ENCODE measurements around the gene B3GALNT2.

B3GALNT2 gene

GRCh38 chr1:235502601-235503402 is 1.4 kb downstream of the B3GALNT2 start:
- peaks cover 15% of the 10 kb centered on the region for H4K20me1 ChIP-seq (ENCODE audit: insufficient read depth, low read length, poor library complexity, severe bottlenecking)
- H3F3A ChIP-seq (ENCODE audit: low read depth), result 0 out of 2 replicates have a peak, but pooled peaks cover 3% of the 10 kb centered on the region
- peak overlapping the region; percentile 100 for H3K4me3 ChIP-seq (ENCODE audit: low read length, poor library complexity, severe bottlenecking)
- no peaks in the 10 kb centered on the region for H3K9me2 ChIP-seq (replicated peaks; ENCODE audit: low read depth, low read length)
- no peaks in the 10 kb centered on the region for H3K36me3 ChIP-seq (ENCODE audit: insufficient read depth, low read length)
- H3K4me1 ChIP-seq (ENCODE audit: insufficient read depth, low read length, poor library complexity, severe bottlenecking), result peaks cover 34% of the 10 kb centered on the region
- no peaks in the 10 kb centered on the region for H3K9me3 ChIP-seq (ENCODE audit: insufficient read depth, low read depth, low read length)
- peak overlapping the region; percentile 75 for H3K9ac ChIP-seq (ENCODE audit: low read depth, low read length, poor library complexity, severe bottlenecking)
- peak overlapping the region; percentile 78 for H2AFZ ChIP-seq (ENCODE audit: low read length)
- peak overlapping the region; percentile 85 for H3K4me2 ChIP-seq (ENCODE audit: low read depth, low read length, poor library complexity, severe bottlenecking)
- no peaks in the 10 kb centered on the region for H3K27me3 ChIP-seq (ENCODE audit: insufficient read depth, low read length, poor library complexity, severe bottlenecking)
- no peak for TF ChIP-seq EZH2phosphoT487 (IDR thresholded peaks at IDR 0.05; ENCODE audit: borderline replicate concordance)
- TF ChIP-seq CTCF (conservative IDR thresholded peaks at IDR 0.05; ENCODE audit: low read length), result no peak
- peaks cover 55% of the 10 kb centered on the region for H3K79me2 ChIP-seq (ENCODE audit: insufficient read depth, low read length)

GRCh38 chr1:235500971-235501540 is 3.2 kb downstream of the B3GALNT2 start:
- peak overlapping the region; percentile 26 for H3K4me3 ChIP-seq (ENCODE audit: low read length, poor library complexity, severe bottlenecking)
- no peak overlapping the region for H3K9ac ChIP-seq (ENCODE audit: low read depth, low read length, poor library complexity, severe bottlenecking)
- H3K4me1 ChIP-seq (ENCODE audit: insufficient read depth, low read length, poor library complexity, severe bottlenecking), result peaks cover 34% of the 10 kb centered on the region
- H3K27me3 ChIP-seq (ENCODE audit: insufficient read depth, low read length, poor library complexity, severe bottlenecking), result no peaks in the 10 kb centered on the region
- 0 out of 2 replicates have a peak, but pooled peaks cover 3% of the 10 kb centered on the region for H3F3A ChIP-seq (ENCODE audit: low read depth)
- H3K36me3 ChIP-seq (ENCODE audit: insufficient read depth, low read length), result no peaks in the 10 kb centered on the region
- H3K4me2 ChIP-seq (ENCODE audit: low read depth, low read length, poor library complexity, severe bottlenecking), result peak overlapping the region; percentile 85
- H2AFZ ChIP-seq (ENCODE audit: low read length), result no peak overlapping the region
- no peaks in the 10 kb centered on the region for H3K9me2 ChIP-seq (replicated peaks; ENCODE audit: low read depth, low read length)
- H3K9me3 ChIP-seq (ENCODE audit: insufficient read depth, low read depth, low read length), result no peaks in the 10 kb centered on the region
- peaks cover 70% of the 10 kb centered on the region for H3K79me2 ChIP-seq (ENCODE audit: insufficient read depth, low read length)
- peaks cover 15% of the 10 kb centered on the region for H4K20me1 ChIP-seq (ENCODE audit: insufficient read depth, low read length, poor library complexity, severe bottlenecking)
- TF ChIP-seq CTCF (conservative IDR thresholded peaks at IDR 0.05; ENCODE audit: low read length) (no peak), EZH2phosphoT487 (IDR thresholded peaks at IDR 0.05; ENCODE audit: borderline replicate concordance) (no peak)

GRCh38 chr1:235495551-235495950 is 8.7 kb downstream of the B3GALNT2 start:
- peaks cover 21% of the 10 kb centered on the region for H3K36me3 ChIP-seq (ENCODE audit: insufficient read depth, low read length)
- no peak overlapping the region for H3K9ac ChIP-seq (ENCODE audit: low read depth, low read length, poor library complexity, severe bottlenecking)
- H3K9me2 ChIP-seq (replicated peaks; ENCODE audit: low read depth, low read length), result no peaks in the 10 kb centered on the region
- no peak for TF ChIP-seq CTCF (conservative IDR thresholded peaks at IDR 0.05; ENCODE audit: low read length)
- no peak for TF ChIP-seq EZH2phosphoT487 (IDR thresholded peaks at IDR 0.05; ENCODE audit: borderline replicate concordance)
- H2AFZ ChIP-seq (ENCODE audit: low read length), result no peak overlapping the region
- peaks cover 33% of the 10 kb centered on the region for H3K4me1 ChIP-seq (ENCODE audit: insufficient read depth, low read length, poor library complexity, severe bottlenecking)
- H3F3A ChIP-seq (ENCODE audit: low read depth), result no peaks in the 10 kb centered on the region
- peaks cover 38% of the 10 kb centered on the region for H3K79me2 ChIP-seq (ENCODE audit: insufficient read depth, low read length)
- H3K4me2 ChIP-seq (ENCODE audit: low read depth, low read length, poor library complexity, severe bottlenecking), result no peak overlapping the region
- H3K9me3 ChIP-seq (ENCODE audit: insufficient read depth, low read depth, low read length), result no peaks in the 10 kb centered on the region
- no peaks in the 10 kb centered on the region for H3K27me3 ChIP-seq (ENCODE audit: insufficient read depth, low read length, poor library complexity, severe bottlenecking)
- H4K20me1 ChIP-seq (ENCODE audit: insufficient read depth, low read length, poor library complexity, severe bottlenecking), result peaks cover 5% of the 10 kb centered on the region
- H3K4me3 ChIP-seq (ENCODE audit: low read length, poor library complexity, severe bottlenecking), result no peak overlapping the region

All from Loucy (cell line).